HepG2 (cell line): ENCODE results near the gene FITM1. TPM values are rescaled to one million over a fixed set of nuclear protein-coding genes. Genes with fewer than 3 reads are reported as not detected.

ENCODE experiments used
- CAMTA2 ChIP-seq: sonication (generic); formaldehyde crosslinking; IDR thresholded peaks from 2 replicates; pipeline ENCODE4 v1.4.0; 2020; ENCODE audit warnings: mild to moderate bottlenecking, missing genetic modification reagents, borderline replicate concordance
- CBX5 ChIP-seq: sonication (generic); formaldehyde crosslinking; IDR thresholded peaks from 2 replicates; pipeline ENCODE4 v1.4.0; 2020; ENCODE audit warnings: missing genetic modification reagents, borderline replicate concordance
- DMTF1 ChIP-seq: sonication (generic); formaldehyde crosslinking; IDR thresholded peaks from 2 replicates; pipeline ENCODE4 v1.4.0; 2020; ENCODE audit warnings: mild to moderate bottlenecking, missing genetic modification reagents
- HDAC2 ChIP-seq: sonication (generic); formaldehyde crosslinking; IDR thresholded peaks from 2 replicates; pipeline ENCODE4 v1.4.0; 2020; ENCODE audit warnings: missing genetic modification reagents
- MATR3 ChIP-seq: sonication (generic); formaldehyde crosslinking; IDR thresholded peaks from 2 replicates; pipeline ENCODE4 v1.4.0; 2020; ENCODE audit warnings: missing genetic modification reagents
- MTF2 ChIP-seq: sonication (generic); formaldehyde crosslinking; IDR thresholded peaks from 2 replicates; pipeline ENCODE4 v1.5.0; 2020; ENCODE audit warnings: missing genetic modification reagents, borderline replicate concordance
- MXD4 ChIP-seq: IDR thresholded peaks from 2 replicates; pipeline ENCODE4 v1.6.1; 2016; ENCODE audit warnings: mild to moderate bottlenecking, missing biosample characterization, missing genetic modification reagents
- NFATC3 ChIP-seq: sonication (generic); formaldehyde crosslinking; IDR thresholded peaks from 2 replicates; pipeline ENCODE4 v1.5.1; 2020; ENCODE audit warnings: mild to moderate bottlenecking, missing genetic modification reagents
- NR2F2 ChIP-seq: IDR thresholded peaks from 2 replicates; pipeline ENCODE4 v1.6.1; 2012; ENCODE audit warnings: low read depth, inconsistent platforms, borderline replicate concordance
- PCBP1 ChIP-seq: fragments of 200-400 bp; formaldehyde crosslinking; IDR thresholded peaks from 2 replicates; pipeline ENCODE4 v1.6.1; 2017; ENCODE audit warnings: mild to moderate bottlenecking, low read depth, low read length, borderline replicate concordance
- RFX1 ChIP-seq: fragments of 450-650 bp; IDR thresholded peaks from 2 replicates; pipeline ENCODE4 v1.6.1; 2017
- SPEN ChIP-seq: sonication (generic); formaldehyde crosslinking; IDR thresholded peaks from 2 replicates; pipeline ENCODE4 v1.5.1; 2020; ENCODE audit warnings: low read depth, mild to moderate bottlenecking, missing genetic modification reagents
- TCF7L2 ChIP-seq: IDR thresholded peaks from 2 replicates; pipeline ENCODE4 v1.6.1; 2011; ENCODE audit warnings: mild to moderate bottlenecking, low read depth, low read length, moderate library complexity
- TFE3 ChIP-seq: IDR thresholded peaks from 2 replicates; pipeline ENCODE4 v1.6.1; 2016
- WIZ ChIP-seq: sonication (generic); formaldehyde crosslinking; IDR thresholded peaks from 2 replicates; pipeline ENCODE4 v1.5.1; 2020; ENCODE audit warnings: mild to moderate bottlenecking, missing genetic modification reagents
- ZBTB26 ChIP-seq: IDR thresholded peaks from 2 replicates; pipeline ENCODE4 v1.6.1; 2016; ENCODE audit warnings: missing compliant biosample characterization, missing genetic modification reagents, borderline replicate concordance
- ZMAT3 ChIP-seq: sonication (generic); formaldehyde crosslinking; conservative IDR thresholded peaks from 2 replicates; pipeline ENCODE4 v1.7.0; 2021; ENCODE audit warnings: missing genetic modification reagents
- ZMYM4 ChIP-seq: sonication (generic); formaldehyde crosslinking; IDR thresholded peaks from 2 replicates; pipeline ENCODE4 v1.8.1; 2023; ENCODE audit warnings: mild to moderate bottlenecking, missing genetic modification reagents
- ZNF124 ChIP-seq: sonication (generic); formaldehyde crosslinking; IDR thresholded peaks from 2 replicates; pipeline ENCODE4 v1.4.0; 2020; ENCODE audit warnings: missing genetic modification reagents
- ZNF225 ChIP-seq: sonication (generic); formaldehyde crosslinking; IDR thresholded peaks from 2 replicates; pipeline ENCODE4 v1.4.0; 2020; ENCODE audit warnings: mild to moderate bottlenecking, missing genetic modification reagents
- ZNF326 ChIP-seq: sonication (generic); formaldehyde crosslinking; IDR thresholded peaks from 2 replicates; pipeline ENCODE4 v1.4.0; 2020; ENCODE audit warnings: missing genetic modification reagents, borderline replicate concordance
- ZNF510 ChIP-seq: sonication (generic); formaldehyde crosslinking; IDR thresholded peaks from 2 replicates; pipeline ENCODE4 v1.4.0; 2020; ENCODE audit warnings: low read depth, mild to moderate bottlenecking, missing genetic modification reagents
- polyA plus RNA-seq, 8 experiments: library from polyadenylated mRNA; depleted of rRNA in 3 of 8; stranded (reverse) in 7 of 8; unstranded in 1 of 8; fragments of >200 nt; fragmentation: Illumina TruSeq in 4 of 8; extraction: Trizol in 4 of 8; gene quantifications; 2 replicates each; pipeline versions ENCODE4 v1.2.1 to v1.2.3, GENCODE V29; 2011 to 2016; ENCODE audit warnings: low read depth in 4 of 8, missing spikeins in 1 of 8, mixed read lengths in 1 of 8; ENCODE audit not compliant: insufficient read depth in 1 of 8
- total RNA-seq, 5 experiments: library from RNA; depleted of rRNA; stranded (reverse); fragments of >200 nt; fragmentation: Illumina TruSeq; extraction: Trizol; gene quantifications; 2 replicates each; pipeline ENCODE4 v1.2.3, GENCODE V29; 2016; ENCODE audit warnings: low read depth in 1 of 5
- TF ChIP-seq, protein P1 (sequence below): sonication (generic); formaldehyde crosslinking; IDR thresholded peaks from 2 replicates; pipeline ENCODE4 v1.8.1; 2023; ENCODE audit warnings: missing genetic modification reagents, mild to moderate bottlenecking, borderline replicate concordance
- TF ChIP-seq, protein P2 (sequence below): sonication (generic); formaldehyde crosslinking; IDR thresholded peaks from 2 replicates; pipeline ENCODE4 v1.4.0; 2020; ENCODE audit warnings: missing genetic modification reagents, borderline replicate concordance
- TF ChIP-seq, protein P3 (sequence below): conservative IDR thresholded peaks from 2 replicates; pipeline ENCODE4 v1.6.1; 2018; ENCODE audit warnings: missing genetic modification reagents

The FITM1 gene
- total and polyA plus RNA-seq, 2 of the 13 experiments (the other 11 are each of a cell fraction or from before 2014, with no cell fraction given), result 2.7 to 5.8 TPM

DNA sequence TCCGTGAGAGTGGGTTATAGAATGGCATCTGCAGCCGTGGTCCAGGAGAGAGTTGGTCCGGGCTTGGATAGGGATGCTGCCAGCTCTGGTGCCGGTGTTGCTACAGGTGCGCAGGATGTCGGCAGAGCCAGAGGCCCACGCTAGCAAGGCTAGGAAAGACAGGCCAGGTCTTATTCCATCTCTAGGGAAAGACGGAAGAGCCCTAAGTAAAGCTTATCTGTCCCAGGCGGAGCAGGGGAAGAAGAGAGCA, 5.0 kb downstream of the FITM1 start (continued):
- TF ChIP-seq MXD4 (no peak), ZMAT3 (CRISPR knock-in tag) (peak; percentile 83; the same call in 1 of the 2 replicates), RFX1 (0 out of 2 replicates have a peak, but pooled peaks have one; percentile 8), CBX5 (no peak), ZNF326 (CRISPR knock-in tag) (no peak), MTF2 (no peak), MATR3 (CRISPR knock-in tag) (peak; percentile 24; the same call in 1 of the 2 replicates), PCBP1 (no peak), TCF7L2 (no peak), DMTF1 (CRISPR knock-in tag) (no peak), NFATC3 (CRISPR knock-in tag) (peak; percentile 75; the same call in 1 of the 2 replicates), HDAC2 (CRISPR knock-in tag) (no peak), WIZ (no peak; the same call in 1 of the 2 replicates), TFE3 (CRISPR knock-in tag) (no peak; the same call in 1 of the 2 replicates), CAMTA2 (CRISPR knock-in tag) (peak; percentile 18; the same call in 1 of the 2 replicates), ZMYM4 (CRISPR knock-in tag) (no peak), ZBTB26 (CRISPR knock-in tag) (no peak), NR2F2 (no peak), ZNF510 (CRISPR knock-in tag) (0 out of 2 replicates have a peak, but pooled peaks have one; percentile 29), ZNF124 (CRISPR knock-in tag) (no peak), ZNF225 (CRISPR knock-in tag) (peak; percentile 74), SPEN (no peak)
- TF ChIP-seq, protein P1, sequence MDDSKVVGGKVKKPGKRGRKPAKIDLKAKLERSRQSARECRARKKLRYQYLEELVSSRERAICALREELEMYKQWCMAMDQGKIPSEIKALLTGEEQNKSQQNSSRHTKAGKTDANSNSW, result 0 out of 2 replicates have a peak, but pooled peaks have one; percentile 47
- TF ChIP-seq, protein P2, sequence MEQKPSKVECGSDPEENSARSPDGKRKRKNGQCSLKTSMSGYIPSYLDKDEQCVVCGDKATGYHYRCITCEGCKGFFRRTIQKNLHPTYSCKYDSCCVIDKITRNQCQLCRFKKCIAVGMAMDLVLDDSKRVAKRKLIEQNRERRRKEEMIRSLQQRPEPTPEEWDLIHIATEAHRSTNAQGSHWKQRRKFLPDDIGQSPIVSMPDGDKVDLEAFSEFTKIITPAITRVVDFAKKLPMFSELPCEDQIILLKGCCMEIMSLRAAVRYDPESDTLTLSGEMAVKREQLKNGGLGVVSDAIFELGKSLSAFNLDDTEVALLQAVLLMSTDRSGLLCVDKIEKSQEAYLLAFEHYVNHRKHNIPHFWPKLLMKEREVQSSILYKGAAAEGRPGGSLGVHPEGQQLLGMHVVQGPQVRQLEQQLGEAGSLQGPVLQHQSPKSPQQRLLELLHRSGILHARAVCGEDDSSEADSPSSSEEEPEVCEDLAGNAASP (CRISPR knock-in tag), result no peak
- TF ChIP-seq, protein P3, sequence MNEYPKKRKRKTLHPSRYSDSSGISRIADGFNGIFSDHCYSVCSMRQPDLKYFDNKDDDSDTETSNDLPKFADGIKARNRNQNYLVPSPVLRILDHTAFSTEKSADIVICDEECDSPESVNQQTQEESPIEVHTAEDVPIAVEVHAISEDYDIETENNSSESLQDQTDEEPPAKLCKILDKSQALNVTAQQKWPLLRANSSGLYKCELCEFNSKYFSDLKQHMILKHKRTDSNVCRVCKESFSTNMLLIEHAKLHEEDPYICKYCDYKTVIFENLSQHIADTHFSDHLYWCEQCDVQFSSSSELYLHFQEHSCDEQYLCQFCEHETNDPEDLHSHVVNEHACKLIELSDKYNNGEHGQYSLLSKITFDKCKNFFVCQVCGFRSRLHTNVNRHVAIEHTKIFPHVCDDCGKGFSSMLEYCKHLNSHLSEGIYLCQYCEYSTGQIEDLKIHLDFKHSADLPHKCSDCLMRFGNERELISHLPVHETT (CRISPR knock-in tag), result no peak
